AG04450 (cell line): ENCODE measurements around the gene KBTBD13. TPM values are rescaled to one million over a fixed set of nuclear protein-coding genes. Genes with fewer than 3 reads are reported as not detected.
"Not testable (repeated sequence)": the region's sequence is repeated elsewhere in the genome, so short reads cannot be mapped to it uniquely, and the experiment has no call there.

Source experiments
- CTCF ChIA-PET: fragments of 300-600, 350-600 bp; formaldehyde crosslinking; extraction: SDS; loops from one replicate; lab custom pipeline; 2022; ENCODE audit warnings: antibody characterized with exemption, inconsistent platforms; lab: Charles Lee
- POLR2A ChIA-PET: fragments of 350-600 bp; formaldehyde crosslinking; extraction: SDS; loops from one replicate; lab custom pipeline; 2021; ENCODE audit warnings: antibody characterized with exemption, inconsistent platforms; lab: Yijun Ruan, JAX
- DNase-seq: peaks from one replicate; pipeline ENCODE4 v3.0.0-alpha.2; 2011; ENCODE audit warnings: low read depth, low spot score
- H3K27ac ChIP-seq: one replicate; pipeline ENCODE4 v1.5.1; 2012; ENCODE audit warnings: low read depth, low read length, control low read depth
- H3K27me3 ChIP-seq: one replicate; pipeline ENCODE4 v1.6.0; 2012; ENCODE audit warnings: low read length; ENCODE audit not compliant: control insufficient read depth, insufficient read depth
- H3K4me3 ChIP-seq: 2 replicates; pipeline ENCODE4 v1.5.1; 2011; ENCODE audit warnings: mild to moderate bottlenecking, low read depth, low read length, control low read depth
- H3K9me3 ChIP-seq: 2 replicates; pipeline ENCODE4 v1.5.1; 2012; ENCODE audit warnings: low read length; ENCODE audit not compliant: control insufficient read depth, insufficient read depth
- polyA plus RNA-seq: library from polyadenylated mRNA; depleted of rRNA; stranded (reverse); fragments of >200 nt; gene quantifications from 2 replicates; pipeline ENCODE4 v1.2.3, GENCODE V29; 2011
- TF ChIP-seq, protein P1 (sequence below): IDR thresholded peaks from 2 replicates; pipeline ENCODE4 v1.5.1; 2011; ENCODE audit warnings: low read depth, low read length, control low read depth, inconsistent platforms

KBTBD13 gene
- polyA plus RNA-seq, 1 experiment, result not detected

DNA sequence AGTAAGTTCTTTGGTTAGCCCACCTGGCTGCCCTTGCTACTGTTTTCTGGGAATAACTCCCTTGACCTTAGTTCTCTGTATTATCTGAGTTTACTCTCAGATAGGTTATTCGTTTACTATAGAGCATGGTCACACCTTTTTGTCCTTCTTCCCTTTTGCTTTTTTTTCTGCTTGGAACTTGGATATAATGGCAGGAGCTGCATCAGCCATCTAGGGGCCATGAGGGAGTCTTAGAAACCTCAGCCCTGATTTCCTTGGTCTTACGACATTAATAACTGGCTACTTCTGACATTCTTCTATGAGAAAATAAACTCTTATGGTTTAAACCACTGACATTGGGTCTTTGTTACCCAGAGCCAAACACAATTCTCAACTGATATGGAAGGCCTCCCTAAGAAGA lies 34.8 kb upstream of the KBTBD13 start:
- ChIA-PET POLR2A (no interaction called here), CTCF (no interaction called here)
- Histone ChIP-seq H3K9me3 (no peaks in the 10 kb centered on the region), H3K27me3 (no peaks in the 10 kb centered on the region), H3K27ac (no peak overlapping the region), H3K4me3 (no peak overlapping the region)
- TF ChIP-seq, protein P1, sequence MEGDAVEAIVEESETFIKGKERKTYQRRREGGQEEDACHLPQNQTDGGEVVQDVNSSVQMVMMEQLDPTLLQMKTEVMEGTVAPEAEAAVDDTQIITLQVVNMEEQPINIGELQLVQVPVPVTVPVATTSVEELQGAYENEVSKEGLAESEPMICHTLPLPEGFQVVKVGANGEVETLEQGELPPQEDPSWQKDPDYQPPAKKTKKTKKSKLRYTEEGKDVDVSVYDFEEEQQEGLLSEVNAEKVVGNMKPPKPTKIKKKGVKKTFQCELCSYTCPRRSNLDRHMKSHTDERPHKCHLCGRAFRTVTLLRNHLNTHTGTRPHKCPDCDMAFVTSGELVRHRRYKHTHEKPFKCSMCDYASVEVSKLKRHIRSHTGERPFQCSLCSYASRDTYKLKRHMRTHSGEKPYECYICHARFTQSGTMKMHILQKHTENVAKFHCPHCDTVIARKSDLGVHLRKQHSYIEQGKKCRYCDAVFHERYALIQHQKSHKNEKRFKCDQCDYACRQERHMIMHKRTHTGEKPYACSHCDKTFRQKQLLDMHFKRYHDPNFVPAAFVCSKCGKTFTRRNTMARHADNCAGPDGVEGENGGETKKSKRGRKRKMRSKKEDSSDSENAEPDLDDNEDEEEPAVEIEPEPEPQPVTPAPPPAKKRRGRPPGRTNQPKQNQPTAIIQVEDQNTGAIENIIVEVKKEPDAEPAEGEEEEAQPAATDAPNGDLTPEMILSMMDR, result no peak
- DNase-seq, result no peak

- DNase-seq, result no peak
- Histone ChIP-seq H3K27me3 (no peaks in the 10 kb centered on the region), H3K27ac (no peak overlapping the region), H3K4me3 (no peak overlapping the region), H3K9me3 (no peaks in the 10 kb centered on the region)
- ChIA-PET POLR2A (interaction anchor here (0.6 to 2.0 kb wide), 3 partner anchors 9 to 262 kb away, joined by 3 to 12 read pairs (median 4); partner anchors contain the start of gene RNU5B-1), CTCF (interaction anchor here (0.5 to 2.9 kb wide), 7 partner anchors 9 to 392 kb away, joined by 3 to 20 read pairs (median 4); no protein-coding TSS in a partner anchor)
- TF ChIP-seq, protein P1, result no peak
Measured at GRCh38 chr15:65042776-65043327, 33.7 kb upstream of the KBTBD13 start.

DNA sequence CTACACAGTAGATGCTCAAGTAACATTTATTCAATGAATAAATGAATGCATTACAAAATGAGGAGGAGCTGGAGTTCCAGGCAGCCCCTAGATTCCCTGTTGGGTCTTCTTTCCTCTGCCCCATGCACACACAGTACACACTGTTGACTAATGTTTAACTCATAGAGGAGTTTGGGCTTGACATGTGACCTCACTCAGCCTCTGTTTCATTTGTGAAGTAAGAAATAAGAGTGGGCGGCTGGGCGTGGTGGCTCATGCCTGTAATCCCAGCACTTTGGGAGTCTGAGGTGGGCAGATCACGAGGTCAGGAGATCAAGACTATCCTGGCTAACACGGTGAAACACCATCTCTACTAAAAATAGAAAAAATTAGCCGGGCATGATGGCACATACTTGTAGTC lies 32.3 kb upstream of the KBTBD13 start:
- not testable (repeated sequence) for DNase-seq, H3K9me3 ChIP-seq, H3K27ac ChIP-seq, H3K27me3 ChIP-seq, H3K4me3 ChIP-seq
- ChIA-PET CTCF (interaction anchor here (0.5 to 2.9 kb wide), 4 partner anchors 10 to 63 kb away, joined by 3 to 20 read pairs (median 6); no protein-coding TSS in a partner anchor), POLR2A (interaction anchor here (0.9 to 2.0 kb wide), 2 partner anchors 25 to 260 kb away, joined by 3 to 12 read pairs; partner anchors contain the start of gene RNU5B-1)

- H3K27ac ChIP-seq, result peak within 1 kb of the TSS; percentile 31
- CTCF ChIA-PET, result interaction anchor here (0.5 to 2.9 kb wide), 4 partner anchors 11 to 62 kb away, joined by 3 to 20 read pairs (median 4); no protein-coding TSS in a partner anchor
- H3K9me3 ChIP-seq, result no peaks in the 10 kb centered on the region; the same call in 1 of the 2 replicates
- no peak within 1 kb of the TSS for H3K4me3 ChIP-seq
- H3K27me3 ChIP-seq, result no peaks in the 10 kb centered on the region
- POLR2A ChIA-PET, result interaction anchor here (0.9 to 1.0 kb wide), 2 partner anchors 24 to 260 kb away, joined by 3 to 9 read pairs; partner anchors contain the start of gene RNU5B-1
- TF ChIP-seq, protein P1, result no peak
- no peak for DNase-seq
Measured at GRCh38 chr15:65044724-65045481, 31.6 kb upstream of the KBTBD13 start, which contains the start of gene SLC51B. Gene SLC51B, plus strand, starts transcription at chr15:65045387. Its CDS starts 4,618 bp downstream, at chr15:65050005.

DNA sequence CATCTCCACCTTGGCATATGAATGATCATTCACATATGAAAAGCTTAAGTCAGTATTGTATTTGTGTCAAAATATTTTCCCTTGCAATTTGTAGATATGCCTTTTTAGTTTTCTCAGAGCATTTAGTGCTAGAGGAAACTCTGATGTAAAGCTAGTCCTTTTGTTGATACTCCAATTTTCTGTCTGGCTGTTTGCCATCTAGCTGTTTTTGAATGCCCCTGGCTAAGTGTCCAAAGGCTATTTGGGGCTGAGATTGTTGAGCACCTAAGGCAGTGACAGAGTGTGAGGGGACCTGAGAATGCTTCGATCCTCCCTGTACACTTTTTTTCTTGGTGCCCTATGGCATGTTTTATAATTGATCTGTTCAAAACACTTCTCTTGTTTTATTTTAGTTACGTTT lies 28.3 kb upstream of the KBTBD13 start:
- CTCF ChIA-PET, result interaction anchor here (1.0 to 2.0 kb wide), 3 partner anchors 14 to 53 kb away, joined by 3 to 7 read pairs (median 6); no protein-coding TSS in a partner anchor
- POLR2A ChIA-PET, result interaction anchor here (0.6 to 1.1 kb wide), 4 partner anchors 46 to 527 kb away, joined by 4 to 11 read pairs (median 6); partner anchors contain the start of gene SPG21
- Histone ChIP-seq H3K27me3 (no peaks in the 10 kb centered on the region), H3K4me3 (no peak overlapping the region), H3K27ac (no peak overlapping the region), H3K9me3 (no peaks in the 10 kb centered on the region; the same call in 1 of the 2 replicates)
- no peak for DNase-seq
- TF ChIP-seq, protein P1, result no peak
